DOHH2 (cell line): ENCODE measurements around the gene B3GNT8.
"Not testable (repeated sequence)": the region's sequence is repeated elsewhere in the genome, so short reads cannot be mapped to it uniquely, and the experiment has no call there.

Source experiments
- H3F3A ChIP-seq: fragments of 200-600 bp; sonication (generic), shearing (Covaris generic); 2 replicates; pipeline ENCODE4 v1.6.0; 2016; ENCODE audit warnings: antibody characterized with exemption, mild to moderate bottlenecking; ENCODE audit not compliant: control insufficient read depth, insufficient read depth
- H3K27ac ChIP-seq: fragments of 200-600 bp; sonication (generic); 2 replicates; pipeline ENCODE4 v1.5.1; 2014; ENCODE audit warnings: low read depth, mild to moderate bottlenecking, low read length, moderate library complexity
- H3K27me3 ChIP-seq: fragments of 200-600 bp; sonication (generic); 2 replicates; pipeline ENCODE4 v1.6.1; 2014; ENCODE audit warnings: mild to moderate bottlenecking, low read length, mixed read lengths; ENCODE audit not compliant: control insufficient read depth
- H3K36me3 ChIP-seq: fragments of 200-600 bp; sonication (generic); 2 replicates; pipeline ENCODE4 v1.6.1; 2014; ENCODE audit warnings: mild to moderate bottlenecking, low read length, moderate library complexity, mixed read lengths; ENCODE audit not compliant: control insufficient read depth
- H3K4me1 ChIP-seq: fragments of 200-600 bp; sonication (generic); 2 replicates; pipeline ENCODE4 v1.6.1; 2014; ENCODE audit warnings: mild to moderate bottlenecking, low read length, mixed read lengths; ENCODE audit not compliant: control insufficient read depth
- H3K4me2 ChIP-seq: fragments of 200-600 bp; sonication (generic); 2 replicates; pipeline ENCODE4 v1.6.0; 2014; ENCODE audit warnings: mild to moderate bottlenecking, low read length, moderate library complexity
- H3K4me3 ChIP-seq: fragments of 200-600 bp; sonication (generic); 2 replicates; pipeline ENCODE4 v1.5.1; 2014; ENCODE audit warnings: mild to moderate bottlenecking, low read length, mixed read lengths
- H3K79me2 ChIP-seq: fragments of 200-600 bp; sonication (generic); 2 replicates; pipeline ENCODE4 v1.6.1; 2014; ENCODE audit warnings: mild to moderate bottlenecking, low read length, mixed read lengths; ENCODE audit not compliant: control insufficient read depth
- H3K9me2 ChIP-seq: fragments of 200-600 bp; sonication (generic); replicated peaks from 2 replicates; pipeline ENCODE4 v1.6.1; 2014; ENCODE audit warnings: mild to moderate bottlenecking, low read length, mixed read lengths; ENCODE audit not compliant: control insufficient read depth
- H3K9me3 ChIP-seq: fragments of 200-600 bp; sonication (generic); 2 replicates; pipeline ENCODE4 v1.6.1; 2014; ENCODE audit warnings: antibody characterized with exemption, low read length, mixed read lengths; ENCODE audit not compliant: control insufficient read depth, insufficient read depth
- H4K20me1 ChIP-seq: fragments of 200-600 bp; sonication (generic); 2 replicates; pipeline ENCODE4 v1.6.0; 2014; ENCODE audit warnings: low read depth, mild to moderate bottlenecking, antibody characterized with exemption, low read length, moderate library complexity; ENCODE audit not compliant: control insufficient read depth, insufficient read depth
- EZH2phosphoT487 ChIP-seq: fragments of 200-600 bp; sonication (generic); IDR thresholded peaks from 2 replicates; pipeline ENCODE4 v1.6.1; 2017; ENCODE audit warnings: borderline replicate concordance, mild to moderate bottlenecking, antibody characterized with exemption, low read length, moderate library complexity, mixed read lengths
- TF ChIP-seq, protein P1 (sequence below): fragments of 200-600 bp; sonication (generic); IDR thresholded peaks from one replicate; pipeline ENCODE4 v1.5.1; 2014; ENCODE audit warnings: antibody characterized with exemption, mild to moderate bottlenecking, low read depth, low read length; ENCODE audit not compliant: poor library complexity, severe bottlenecking

Gene B3GNT8

DNA sequence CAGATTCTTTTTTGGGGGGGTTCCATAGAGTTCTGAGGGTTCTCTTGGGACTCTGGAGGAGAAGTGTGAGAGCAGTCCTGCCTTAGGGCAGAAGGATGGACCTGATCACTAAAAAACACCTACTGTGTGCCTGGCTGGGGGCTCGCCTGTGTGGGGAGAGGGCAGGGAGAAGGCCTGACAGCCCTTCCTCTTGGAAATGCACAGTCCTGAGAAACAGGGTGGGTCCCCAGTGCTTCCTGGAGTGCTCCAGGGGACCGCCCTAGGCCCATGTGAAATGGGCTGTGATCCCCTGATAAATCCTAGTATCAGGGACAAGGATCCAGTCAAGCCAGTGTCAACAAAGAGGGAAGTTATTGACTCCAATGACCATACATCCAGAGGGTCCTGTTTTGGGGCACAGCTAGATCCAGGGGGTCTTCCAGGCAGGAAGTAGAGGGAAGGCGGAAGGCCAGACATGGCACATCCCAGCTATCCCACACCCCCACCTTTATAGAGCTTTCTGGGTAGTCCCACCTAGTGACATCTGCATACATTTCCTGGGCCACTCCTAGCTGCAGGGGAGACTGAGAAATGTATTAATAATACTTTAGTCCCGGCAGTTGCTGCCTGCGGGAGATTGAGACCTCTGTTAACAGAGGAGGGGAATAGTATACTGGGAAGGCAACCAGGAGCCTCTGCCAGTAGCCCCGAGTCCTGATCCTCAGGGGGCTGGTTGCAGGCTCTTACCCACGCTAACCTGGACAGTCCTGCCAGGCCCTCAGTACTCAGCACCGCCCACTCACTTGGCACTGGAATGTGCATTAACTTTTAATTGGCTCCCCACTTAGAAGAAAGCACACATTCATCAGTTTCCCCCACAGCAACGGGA lies 15.8 kb downstream of the B3GNT8 start:
- H3K9me3 ChIP-seq: no peaks in the 10 kb centered on the region
- TF ChIP-seq, protein P1, sequence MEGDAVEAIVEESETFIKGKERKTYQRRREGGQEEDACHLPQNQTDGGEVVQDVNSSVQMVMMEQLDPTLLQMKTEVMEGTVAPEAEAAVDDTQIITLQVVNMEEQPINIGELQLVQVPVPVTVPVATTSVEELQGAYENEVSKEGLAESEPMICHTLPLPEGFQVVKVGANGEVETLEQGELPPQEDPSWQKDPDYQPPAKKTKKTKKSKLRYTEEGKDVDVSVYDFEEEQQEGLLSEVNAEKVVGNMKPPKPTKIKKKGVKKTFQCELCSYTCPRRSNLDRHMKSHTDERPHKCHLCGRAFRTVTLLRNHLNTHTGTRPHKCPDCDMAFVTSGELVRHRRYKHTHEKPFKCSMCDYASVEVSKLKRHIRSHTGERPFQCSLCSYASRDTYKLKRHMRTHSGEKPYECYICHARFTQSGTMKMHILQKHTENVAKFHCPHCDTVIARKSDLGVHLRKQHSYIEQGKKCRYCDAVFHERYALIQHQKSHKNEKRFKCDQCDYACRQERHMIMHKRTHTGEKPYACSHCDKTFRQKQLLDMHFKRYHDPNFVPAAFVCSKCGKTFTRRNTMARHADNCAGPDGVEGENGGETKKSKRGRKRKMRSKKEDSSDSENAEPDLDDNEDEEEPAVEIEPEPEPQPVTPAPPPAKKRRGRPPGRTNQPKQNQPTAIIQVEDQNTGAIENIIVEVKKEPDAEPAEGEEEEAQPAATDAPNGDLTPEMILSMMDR: no peak
- H3K4me3 ChIP-seq: no peak overlapping the region
- no peaks in the 10 kb centered on the region for H3K27me3 ChIP-seq
- H3K9me2 ChIP-seq: no peaks in the 10 kb centered on the region
- H4K20me1 ChIP-seq: no peaks in the 10 kb centered on the region
- H3F3A ChIP-seq: no peaks in the 10 kb centered on the region
- H3K36me3 ChIP-seq: no peaks in the 10 kb centered on the region; the same call in 1 of the 2 replicates
- H3K79me2 ChIP-seq: no peaks in the 10 kb centered on the region
- H3K27ac ChIP-seq: no peak overlapping the region
- H3K4me2 ChIP-seq: no peak overlapping the region
- H3K4me1 ChIP-seq: peaks cover 8% of the 10 kb centered on the region

DNA sequence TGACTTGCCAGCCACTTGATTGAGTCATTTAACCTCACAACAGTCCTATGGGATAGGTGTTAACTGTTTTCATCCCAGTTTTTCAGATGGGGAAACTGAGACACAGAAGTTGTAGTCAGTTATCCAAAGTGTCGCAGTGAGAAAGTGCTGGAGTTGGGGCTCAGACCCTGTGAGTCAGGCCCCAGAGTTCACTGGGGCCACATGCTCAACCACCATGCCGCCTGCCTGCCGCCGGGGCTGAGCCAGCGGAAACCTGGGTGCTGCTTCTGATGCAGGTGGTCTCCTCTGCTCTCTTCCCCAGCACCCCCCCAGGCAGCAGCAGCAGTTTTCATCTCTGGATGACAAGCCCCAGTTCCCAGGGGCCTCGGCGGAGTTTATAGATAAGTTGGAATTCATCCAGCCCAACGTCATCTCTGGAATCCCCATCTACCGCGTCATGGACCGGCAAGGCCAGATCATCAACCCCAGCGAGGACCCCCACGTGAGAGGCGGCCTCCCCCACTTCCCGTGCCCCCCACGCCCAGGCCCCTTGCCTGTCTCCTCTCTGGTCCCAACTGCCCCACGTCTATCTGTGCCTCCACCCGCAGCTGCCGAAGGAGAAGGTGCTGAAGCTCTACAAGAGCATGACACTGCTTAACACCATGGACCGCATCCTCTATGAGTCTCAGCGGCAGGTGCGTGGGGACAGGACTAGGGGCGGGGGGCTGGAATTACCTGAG lies 16.7 kb downstream of the B3GNT8 start:
- TF ChIP-seq, protein P1: no peak
- TF ChIP-seq EZH2phosphoT487: no peak
- Histone ChIP-seq H4K20me1 (no peaks in the 10 kb centered on the region), H3K9me2 (no peaks in the 10 kb centered on the region), H3K79me2 (no peaks in the 10 kb centered on the region), H3K4me3 (no peak overlapping the region), H3K27me3 (no peaks in the 10 kb centered on the region), H3K27ac (no peak overlapping the region), H3K4me1 (peaks cover 8% of the 10 kb centered on the region), H3K36me3 (no peaks in the 10 kb centered on the region; the same call in 1 of the 2 replicates), H3F3A (no peaks in the 10 kb centered on the region), H3K9me3 (no peaks in the 10 kb centered on the region), H3K4me2 (no peak overlapping the region)

DNA sequence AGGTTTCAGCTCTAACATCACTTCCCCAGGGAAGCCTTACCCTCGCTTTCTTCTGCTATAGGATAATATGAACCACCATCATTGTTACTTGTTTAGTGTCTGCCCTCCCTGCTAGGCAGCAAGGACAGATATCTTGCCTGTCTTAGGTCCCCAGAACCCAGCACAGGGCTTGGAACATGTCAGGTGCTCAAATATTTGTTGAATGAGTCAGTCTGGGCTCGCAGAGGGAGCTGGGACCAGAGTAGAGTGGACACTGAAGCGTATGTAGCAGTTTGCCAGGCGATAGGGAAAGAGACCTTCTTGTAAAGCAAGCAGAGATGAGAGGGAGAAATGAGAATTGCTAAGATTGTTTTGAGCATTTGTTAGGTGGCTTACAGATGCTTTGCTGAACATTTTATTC lies 17.9 kb downstream of the B3GNT8 start:
- Histone ChIP-seq H3K27ac (no peak overlapping the region), H3K9me3 (no peaks in the 10 kb centered on the region), H3K27me3 (no peaks in the 10 kb centered on the region), H3K36me3 (no peaks in the 10 kb centered on the region; the same call in 1 of the 2 replicates), H4K20me1 (no peaks in the 10 kb centered on the region), H3K4me1 (peaks cover 8% of the 10 kb centered on the region), H3K4me3 (no peak overlapping the region), H3K9me2 (no peaks in the 10 kb centered on the region), H3K79me2 (no peaks in the 10 kb centered on the region), H3F3A (no peaks in the 10 kb centered on the region), H3K4me2 (no peak overlapping the region)
- no peak for TF ChIP-seq EZH2phosphoT487
- TF ChIP-seq, protein P1: no peak

DNA sequence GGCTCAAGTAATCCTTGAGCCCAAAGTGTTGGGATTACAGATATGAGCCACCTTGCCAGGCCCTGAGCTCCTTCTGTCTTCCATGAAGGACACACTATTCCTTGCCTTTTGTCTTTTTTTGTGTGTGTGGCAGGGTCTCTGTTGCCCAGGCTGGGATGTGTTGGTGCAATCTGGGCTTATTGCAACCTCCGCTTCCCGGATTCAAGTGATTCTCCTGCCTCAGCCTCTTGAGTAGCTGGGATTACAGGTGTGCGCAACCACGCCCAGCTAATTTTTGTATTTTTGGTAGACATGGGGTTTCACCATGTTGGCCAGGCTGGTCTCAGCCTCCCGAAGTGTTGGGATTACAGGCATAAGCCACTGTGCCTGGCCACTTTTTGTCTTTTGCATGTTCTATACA lies 18.3 kb downstream of the B3GNT8 start:
- not testable (repeated sequence) for H4K20me1 ChIP-seq, H3K4me2 ChIP-seq, H3K27ac ChIP-seq

More for the DNA sequence above, 18.3 kb downstream of the B3GNT8 start:
- H3K4me1 ChIP-seq, H3K79me2 ChIP-seq, H3F3A ChIP-seq, H3K9me3 ChIP-seq, H3K4me3 ChIP-seq, H3K27me3 ChIP-seq, H3K9me2 ChIP-seq, H3K36me3 ChIP-seq: not testable (repeated sequence)
